Nephron (organoid): ENCODE results near the gene ZNF276.

ENCODE experiments used
- H3K27ac Mint-ChIP-seq, 3 experiments: 2 replicates each; pipeline ENCODE4 v1.8.0; 2020; ENCODE audit warnings: mixed read lengths in 3 of 3, mild to moderate bottlenecking in 2 of 3, moderate library complexity in 1 of 3
- H3K27me3 Mint-ChIP-seq: 2 replicates; pipeline ENCODE4 v1.8.0; 2021; ENCODE audit warnings: low read depth, mild to moderate bottlenecking, moderate library complexity, mixed read lengths
- H3K36me3 Mint-ChIP-seq: 2 replicates; pipeline ENCODE4 v1.8.0; 2020; ENCODE audit warnings: low read depth, mixed read lengths
- H3K4me1 Mint-ChIP-seq: 2 replicates; pipeline ENCODE4 v1.8.0; 2020; ENCODE audit warnings: mixed read lengths
- H3K4me3 Mint-ChIP-seq, 3 experiments: 2 replicates each; pipeline ENCODE4 v1.8.0; 2020; ENCODE audit warnings: mild to moderate bottlenecking in 3 of 3, mixed read lengths in 3 of 3, moderate library complexity in 2 of 3
- H3K9me3 Mint-ChIP-seq: 2 replicates; pipeline ENCODE4 v1.8.0; 2020; ENCODE audit warnings: mixed read lengths
- CTCF ChIP-seq, 3 experiments: fragments of 200-600 bp; sonication (generic); IDR thresholded peaks; one replicate each; pipeline ENCODE4 v1.5.0; 2021; ENCODE audit warnings: antibody characterized with exemption in 3 of 3; ENCODE audit not compliant: unreplicated experiment in 3 of 3

ZNF276 gene

GRCh38 chr16:89787365-89787805 is 66.0 kb downstream of the ZNF276 start:
- no peak overlapping the region for H3K27ac Mint-ChIP-seq
- peaks cover 42% of the 10 kb centered on the region for H3K36me3 Mint-ChIP-seq
- no peak for TF ChIP-seq CTCF (IDR thresholded peaks at IDR 0.05; ENCODE audit: unreplicated experiment in 3 of 3)

More at GRCh38 chr16:89787365-89787805, 66.0 kb downstream of the ZNF276 start:
- H3K27me3 Mint-ChIP-seq: no peaks in the 10 kb centered on the region
- no peak overlapping the region for H3K4me3 Mint-ChIP-seq
- H3K4me1 Mint-ChIP-seq: no peaks in the 10 kb centered on the region
- no peaks in the 10 kb centered on the region for H3K9me3 Mint-ChIP-seq
